Subcutaneous preadipocyte (primary cell): ENCODE measurements around the gene ODAD4. TPM values are rescaled to one million over a fixed set of nuclear protein-coding genes. Genes with fewer than 3 reads are reported as not detected.

Experiments used
- total RNA-seq: library from RNA; depleted of rRNA; stranded (reverse); fragments of >200 nt; gene quantifications from 2 replicates; pipeline ENCODE4 v1.2.3, GENCODE V29; 2012

ODAD4 gene, protein sequence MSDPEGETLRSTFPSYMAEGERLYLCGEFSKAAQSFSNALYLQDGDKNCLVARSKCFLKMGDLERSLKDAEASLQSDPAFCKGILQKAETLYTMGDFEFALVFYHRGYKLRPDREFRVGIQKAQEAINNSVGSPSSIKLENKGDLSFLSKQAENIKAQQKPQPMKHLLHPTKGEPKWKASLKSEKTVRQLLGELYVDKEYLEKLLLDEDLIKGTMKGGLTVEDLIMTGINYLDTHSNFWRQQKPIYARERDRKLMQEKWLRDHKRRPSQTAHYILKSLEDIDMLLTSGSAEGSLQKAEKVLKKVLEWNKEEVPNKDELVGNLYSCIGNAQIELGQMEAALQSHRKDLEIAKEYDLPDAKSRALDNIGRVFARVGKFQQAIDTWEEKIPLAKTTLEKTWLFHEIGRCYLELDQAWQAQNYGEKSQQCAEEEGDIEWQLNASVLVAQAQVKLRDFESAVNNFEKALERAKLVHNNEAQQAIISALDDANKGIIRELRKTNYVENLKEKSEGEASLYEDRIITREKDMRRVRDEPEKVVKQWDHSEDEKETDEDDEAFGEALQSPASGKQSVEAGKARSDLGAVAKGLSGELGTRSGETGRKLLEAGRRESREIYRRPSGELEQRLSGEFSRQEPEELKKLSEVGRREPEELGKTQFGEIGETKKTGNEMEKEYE
- 0.37 and 0.59 TPM in 2 replicates for total RNA-seq

DNA sequence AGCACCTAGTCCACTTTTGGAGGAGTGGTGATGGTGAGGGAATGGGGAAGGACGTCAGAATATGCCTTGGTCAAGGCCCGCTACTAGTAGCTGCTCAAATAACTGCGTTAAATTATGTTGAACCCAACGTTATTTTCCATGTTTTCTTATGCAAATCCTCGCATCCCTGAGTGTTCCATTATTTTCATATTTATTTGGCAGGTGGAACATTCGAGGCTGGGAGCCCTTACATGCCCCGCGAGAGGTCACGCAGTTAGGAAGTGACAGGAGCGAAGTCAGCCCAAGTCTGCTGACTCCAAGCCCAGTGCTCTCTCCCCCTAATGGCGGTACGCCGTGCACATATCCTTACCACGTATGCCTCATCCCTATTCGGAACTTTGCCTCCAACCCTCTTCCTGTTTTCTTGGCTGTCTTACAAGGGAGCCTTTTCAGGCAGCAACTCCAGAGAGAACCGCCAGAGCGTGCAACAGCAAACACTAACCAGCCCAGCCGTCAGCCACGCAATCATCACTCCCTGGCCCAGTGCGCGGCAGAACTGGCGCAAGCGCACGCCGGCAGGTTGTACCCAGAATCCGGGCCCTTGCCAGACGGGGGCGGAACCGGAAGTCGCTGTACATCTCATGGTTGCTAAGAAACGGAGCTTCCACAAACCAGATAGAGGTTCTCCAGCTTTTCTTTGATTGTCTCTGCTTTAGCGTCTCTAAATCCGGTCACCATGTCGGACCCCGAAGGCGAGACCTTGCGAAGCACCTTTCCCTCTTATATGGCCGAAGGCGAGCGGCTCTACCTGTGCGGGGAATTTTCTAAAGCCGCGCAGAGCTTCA is at the start of gene ODAD4:
TSS of gene ODAD4 (plus strand) at position 609 of the 824 bp plus-strand sequence. CDS start at position 716, 107 bp downstream.

DNA sequence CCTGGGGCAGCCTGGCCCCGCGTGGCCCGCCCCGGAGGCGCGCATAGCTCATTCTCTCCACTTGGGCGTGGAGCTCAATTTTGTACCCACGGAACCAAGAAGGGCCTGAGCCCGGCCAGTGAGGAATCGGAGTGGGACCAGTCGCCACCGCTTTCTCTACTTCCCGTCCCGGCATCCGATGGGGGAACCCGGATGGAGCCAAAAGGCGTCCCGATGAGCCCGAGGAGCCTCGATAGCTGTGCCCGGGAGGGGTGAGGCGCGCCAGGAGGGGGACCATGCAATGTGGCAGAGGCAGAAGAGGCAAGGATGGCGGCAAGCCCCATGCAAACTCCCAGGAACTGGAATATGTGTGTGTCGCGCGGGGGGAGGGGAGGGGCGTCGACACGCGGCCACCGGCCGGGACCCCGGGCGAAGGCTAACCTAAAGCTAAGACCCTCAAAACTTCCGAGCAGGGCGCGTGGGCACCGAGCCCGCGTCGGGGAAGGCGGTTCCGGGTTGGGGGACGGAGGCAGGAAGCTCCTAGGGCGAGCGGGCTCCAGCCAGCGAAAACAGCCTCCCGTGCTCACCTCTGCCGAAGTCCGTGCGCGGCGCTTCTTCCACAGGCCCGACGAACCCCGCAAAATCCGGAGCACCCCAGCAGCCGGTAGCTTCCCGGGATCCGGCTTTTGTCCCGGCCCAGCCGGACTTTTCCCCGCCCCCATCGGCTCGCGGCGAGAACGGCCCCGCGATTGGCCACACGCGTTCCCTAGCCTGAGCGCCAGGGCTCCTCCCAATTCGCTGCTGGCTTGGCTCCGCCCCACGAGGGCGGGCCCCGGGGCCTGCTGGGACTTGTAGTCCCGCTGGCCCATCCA is 11.9 kb upstream of the ODAD4 start, which contains the start of gene ACLY:
TSS of gene ACLY (minus strand) at position 638 of the 851 bp plus-strand sequence. CDS start 5,078 bp downstream, outside the sequence.

DNA sequence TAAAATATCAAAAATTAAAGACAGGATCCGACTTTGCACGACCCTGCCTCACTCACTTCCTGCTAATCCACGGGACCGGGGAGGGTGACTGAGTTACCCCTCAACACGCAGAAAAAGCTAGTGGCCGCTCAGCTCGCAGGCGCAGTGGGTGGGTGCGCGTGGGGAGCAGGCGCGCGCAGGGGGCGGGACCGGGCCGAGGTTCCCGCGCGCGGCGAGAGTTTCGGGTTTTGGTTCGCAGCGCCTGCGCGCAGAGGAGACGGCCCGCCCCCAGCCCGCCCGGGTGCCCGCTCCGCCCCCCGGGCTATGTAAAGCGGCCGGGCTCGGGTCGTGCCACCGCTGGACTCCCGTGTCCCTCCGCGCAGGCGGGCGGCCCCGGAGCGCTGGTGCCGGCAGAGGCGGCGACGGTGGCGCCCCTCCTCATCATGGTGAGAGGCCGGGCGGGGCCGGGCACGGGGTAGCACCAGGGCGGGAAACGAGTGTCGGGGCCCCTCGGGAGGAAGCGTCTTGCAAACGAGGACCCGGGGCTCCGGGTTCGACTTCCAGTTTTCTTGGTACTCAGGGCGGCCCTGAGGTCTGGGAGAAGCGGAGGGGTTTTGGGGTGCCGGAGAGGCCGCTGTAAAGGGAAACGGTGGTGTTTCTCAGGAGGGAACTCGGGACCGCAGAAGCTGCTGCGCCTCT is 36.2 kb downstream of the ODAD4 start, which contains the start of gene CNP:
TSS of gene CNP (plus strand) at position 333 of the 678 bp plus-strand sequence. CDS start at position 423, 90 bp downstream.

Other genes with a start within 250 kb of the ODAD4 start
- 55.1 and 55.7 TPM in 2 replicates for gene EIF1, start 241.7 kb upstream of the ODAD4 start, total RNA-seq
- not detected in 2 replicates for gene GAST, start 218.3 kb upstream of the ODAD4 start, total RNA-seq
- gene HAP1, start 196.0 kb upstream of the ODAD4 start, total RNA-seq = not detected in 2 replicates
- 0.98 and 3.7 TPM in 2 replicates for gene JUP, start 143.9 kb upstream of the ODAD4 start, total RNA-seq
- 38.6 and 42.0 TPM in 2 replicates for gene P3H4, start 118.7 kb upstream of the ODAD4 start, total RNA-seq
- 239 and 240 TPM in 2 replicates for gene FKBP10, start 117.6 kb upstream of the ODAD4 start, total RNA-seq
- 43.4 and 61.7 TPM in 2 replicates for gene NT5C3B, start 94.4 kb upstream of the ODAD4 start, total RNA-seq
- gene KLHL10, start 92.8 kb upstream of the ODAD4 start, total RNA-seq = under 0.01 and 0.37 TPM in 2 replicates
- 19.1 and 30.3 TPM in 2 replicates for gene KLHL11, start 65.2 kb upstream of the ODAD4 start, total RNA-seq
- 233 and 404 TPM in 2 replicates for gene ACLY, start 11.7 kb upstream of the ODAD4 start, total RNA-seq
- 48.5 and 54.0 TPM in 2 replicates for gene CNP, start 36.2 kb downstream of the ODAD4 start, total RNA-seq
- gene DNAJC7, start 86.8 kb downstream of the ODAD4 start, total RNA-seq = 64.3 and 78.8 TPM in 2 replicates
- gene NKIRAS2, start 89.5 kb downstream of the ODAD4 start, total RNA-seq = 19.5 and 26.0 TPM in 2 replicates
- under 0.01 and 0.37 TPM in 2 replicates for gene C17orf113, start 120.0 kb downstream of the ODAD4 start, total RNA-seq
- gene ZNF385C, start 167.9 kb downstream of the ODAD4 start, total RNA-seq = not detected in 2 replicates
- 4.5 and 7.0 TPM in 2 replicates for gene DHX58, start 182.1 kb downstream of the ODAD4 start, total RNA-seq
- gene KAT2A, start 190.8 kb downstream of the ODAD4 start, total RNA-seq = 13.6 and 15.6 TPM in 2 replicates
- not detected in 2 replicates for gene HSPB9, start 192.2 kb downstream of the ODAD4 start, total RNA-seq
- 86.7 and 87.2 TPM in 2 replicates for gene RAB5C, start 224.4 kb downstream of the ODAD4 start, total RNA-seq